Cardiac septum (tissue), 1 donor: ENCODE data around the gene SIRT1. TPM values are rescaled to one million over a fixed set of nuclear protein-coding genes. Genes with fewer than 3 reads are reported as not detected.
"Not testable (repeated sequence)": the region's sequence is repeated elsewhere in the genome, so short reads cannot be mapped to it uniquely, and the experiment has no call there.

ENCODE experiments used
- DNase-seq: peaks from one replicate; pipeline ENCODE4 v3.0.0-alpha.2; 2020; ENCODE audit warnings: low spot score
- intact Hi-C: fragments of 100-400 bp; cut with DNase I; formaldehyde crosslinking; loops from one replicate; pipeline ENCODE4 v1.14.0; 2022
- long read RNA-seq: library from polyadenylated mRNA; unstranded; transcript quantifications from one replicate; pipeline ENCODE4 v2.0.0, GENCODE V29; 2021
- total RNA-seq: library from RNA; stranded (reverse); fragmentation: NEBNext Ultra II Directional; extraction: Animal tissue kit (Norgen Biotek cat#: 25700); gene quantifications from one replicate; pipeline ENCODE4 v1.2.1, GENCODE V29; 2021
- donor health status: DM: no; HTN: no; CAD: no.

The SIRT1 gene
- 16.1 TPM for total RNA-seq
- long read RNA-seq, full-length matches to known transcripts, result 20 of 23 reads
- long read RNA-seq, partial matches to known transcripts, result 2 of 23 reads
- long read RNA-seq, other reads (novel, unspliced or antisense), result 1 of 23 reads

GRCh38 chr10:67884313-67884841 is at the start of gene SIRT1:
Gene SIRT1, plus strand, starts transcription at chr10:67884656. Its CDS starts 66 bp downstream, at chr10:67884722.
- intact Hi-C loops, result loop anchor here (1.0 to 10.0 kb wide), 2 partner anchors 190 to 440 kb away; no protein-coding TSS in a partner anchor
- DNase-seq, result peak; percentile 97

- intact Hi-C loops, DNase-seq: not testable (repeated sequence)
These were observed 48.7 kb upstream of the SIRT1 start for GRCh38 chr10:67835541-67836394.

DNA sequence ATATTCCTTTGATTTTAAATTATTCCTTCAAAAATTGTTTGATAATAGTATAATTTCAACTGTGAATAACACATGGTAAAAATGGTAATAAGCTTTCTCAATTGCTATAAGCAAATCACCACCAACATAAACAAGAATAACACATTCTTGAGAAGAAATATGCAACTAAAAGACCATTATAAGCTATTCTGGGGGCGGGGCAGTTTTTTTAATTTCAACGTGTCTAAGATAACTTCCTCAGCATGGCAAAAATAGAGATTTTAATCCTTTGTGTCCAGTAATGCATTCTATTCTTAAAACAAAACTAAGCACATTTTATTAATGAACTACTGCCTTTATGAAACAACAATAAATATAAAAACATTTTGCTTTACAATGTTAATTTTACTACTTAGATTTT is 48.0 kb upstream of the SIRT1 start:
- DNase-seq, result no peak
- intact Hi-C loops, result no loop called here

GRCh38 chr10:67836972-67837371 is 47.5 kb upstream of the SIRT1 start:
- intact Hi-C loops, result no loop called here
- DNase-seq, result no peak

DNA sequence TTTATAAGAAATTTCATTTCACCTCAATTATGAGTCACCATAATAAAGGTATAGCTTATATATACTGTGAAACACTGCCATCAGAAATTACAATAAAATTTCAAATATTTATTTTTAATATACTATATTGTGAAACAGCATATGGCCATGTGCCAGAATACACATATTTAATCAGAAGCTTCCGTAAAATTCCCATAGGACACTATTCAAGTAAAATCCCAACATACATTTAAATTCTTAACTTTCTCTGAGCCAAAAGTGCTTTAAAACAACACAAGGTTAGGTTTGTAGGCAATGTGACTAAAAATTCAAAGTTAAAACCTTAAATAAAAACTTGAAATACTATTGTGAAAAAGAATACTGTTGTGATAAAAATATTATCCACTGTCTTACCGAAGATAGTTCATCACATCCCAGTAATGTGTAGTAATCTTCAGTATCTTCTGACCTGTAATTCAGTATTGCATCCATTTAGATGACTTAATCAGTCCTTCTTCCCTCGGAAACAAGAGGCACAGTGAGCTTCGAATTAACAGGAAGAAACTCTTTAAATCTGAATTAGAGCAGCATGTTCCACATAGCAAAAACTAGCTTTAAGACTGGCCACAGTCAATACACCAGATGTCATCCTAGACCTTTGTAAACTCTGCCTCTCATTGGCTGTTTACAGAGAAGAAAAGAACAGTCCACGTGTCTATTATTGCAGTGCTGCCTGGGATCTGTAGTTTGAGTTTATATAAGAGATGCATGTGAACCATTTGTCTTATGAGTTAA is 46.7 kb upstream of the SIRT1 start, which contains the start of gene DNAJC12:
Gene DNAJC12 (minus strand): TSS at position 648 of the 774 bp plus-strand sequence. CDS start 177 bp downstream, at position 471.
- intact Hi-C loops, result no loop called here
- DNase-seq, result no peak

GRCh38 chr10:67839511-67839910 is 44.9 kb upstream of the SIRT1 start:
- DNase-seq, intact Hi-C loops: not testable (repeated sequence)

DNA sequence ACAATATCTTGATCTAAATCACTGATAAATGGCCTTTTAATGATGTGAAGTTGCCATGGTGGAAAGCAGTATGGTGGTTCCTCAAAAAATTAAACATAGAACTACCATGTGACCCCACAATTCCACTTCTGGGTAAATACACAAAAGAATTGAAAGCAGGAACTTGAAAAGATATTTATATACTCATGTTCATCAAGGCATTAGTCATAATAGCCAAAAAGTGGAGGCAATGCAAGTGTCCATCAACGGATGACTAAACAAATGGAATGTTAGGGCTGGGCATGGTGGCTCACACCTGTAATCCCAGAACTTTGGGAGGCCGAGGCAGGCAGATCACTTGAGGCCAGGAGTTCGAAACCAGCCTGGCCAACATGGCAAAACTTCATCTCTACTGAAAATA is 44.5 kb upstream of the SIRT1 start:
- intact Hi-C loops, result no loop called here
- no peak for DNase-seq

- intact Hi-C loops, result no loop called here
- no peak for DNase-seq
These were observed 42.7 kb upstream of the SIRT1 start for GRCh38 chr10:67841737-67842136.

GRCh38 chr10:67843284-67843683 is 41.2 kb upstream of the SIRT1 start:
- intact Hi-C loops, result no loop called here
- DNase-seq, result no peak

DNA sequence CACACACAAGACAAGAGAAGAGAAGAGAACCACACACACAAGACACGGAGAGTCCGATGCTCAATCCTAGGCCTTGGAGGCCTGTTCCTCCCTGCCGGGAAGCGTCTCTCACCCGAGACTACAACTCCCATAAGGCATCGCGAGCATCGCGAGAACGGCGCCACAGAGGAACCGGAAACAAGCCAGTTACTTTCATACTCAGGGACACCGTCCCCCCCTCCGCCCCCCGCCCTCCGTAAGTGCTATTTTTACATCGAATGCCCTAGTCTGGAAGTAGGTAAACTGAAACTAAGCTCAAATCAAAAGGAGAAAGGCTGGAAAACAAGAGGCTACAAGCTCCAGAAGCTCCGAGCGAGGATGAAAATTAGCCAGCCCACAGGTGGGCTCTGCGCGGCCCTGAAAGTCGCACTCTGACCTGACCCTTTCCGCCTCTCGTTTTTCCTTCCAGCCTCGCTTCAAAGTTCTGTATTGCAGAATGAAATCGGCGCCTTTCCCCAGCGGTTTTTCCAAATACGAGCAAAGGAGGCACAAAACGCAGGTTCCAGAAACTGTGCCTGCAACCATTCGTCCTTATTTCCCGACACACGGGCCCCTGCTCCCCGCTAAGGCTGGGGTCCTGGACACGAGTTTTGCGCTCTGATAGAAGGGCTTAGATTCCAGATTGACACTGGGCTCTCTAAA is 35.0 kb upstream of the SIRT1 start:
- intact Hi-C loops, result no loop called here

DNA sequence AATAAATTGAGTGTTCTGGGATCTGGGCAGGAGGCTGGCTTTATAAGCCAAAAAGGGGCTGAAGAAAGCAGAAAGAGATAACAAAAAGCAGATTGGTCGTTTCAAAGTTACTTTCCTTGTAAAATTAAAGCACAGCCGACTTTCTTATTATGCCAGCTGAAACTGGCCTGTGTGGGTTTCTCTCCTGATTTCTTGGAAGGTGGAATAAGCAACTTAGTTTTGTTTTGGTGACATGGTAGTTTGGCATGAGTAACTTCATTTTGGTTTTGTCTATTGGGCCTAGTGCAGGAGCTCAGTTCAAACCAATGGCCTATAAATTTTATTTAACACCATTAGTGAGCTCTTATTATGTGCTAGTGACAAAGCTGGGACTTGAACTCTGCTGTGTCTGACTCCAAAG is 33.3 kb upstream of the SIRT1 start:
- intact Hi-C loops, result no loop called here
- DNase-seq, result no peak

More for the DNA sequence above, 35.0 kb upstream of the SIRT1 start:
- peak; percentile 99 for DNase-seq

GRCh38 chr10:67852761-67853160 is 31.7 kb upstream of the SIRT1 start:
- intact Hi-C loops, result no loop called here
- no peak for DNase-seq

DNA sequence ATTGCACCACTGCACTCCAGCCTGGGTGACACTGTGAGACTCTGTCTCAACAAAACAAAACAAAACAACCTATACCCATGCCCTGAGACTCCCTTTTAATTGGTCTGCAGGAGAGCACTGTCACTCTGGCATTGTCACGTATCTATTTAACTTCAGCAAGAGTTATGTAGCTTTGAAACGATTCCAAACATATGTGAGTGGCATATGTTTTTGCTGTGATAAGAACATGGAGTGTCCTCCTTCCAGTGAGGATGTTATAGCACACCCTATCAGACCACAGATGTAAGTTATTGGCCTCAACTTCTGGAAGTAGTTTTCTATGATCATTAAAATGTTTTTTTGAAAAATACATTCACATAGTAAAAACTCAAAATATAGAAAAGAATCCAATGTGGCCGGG is 30.9 kb upstream of the SIRT1 start:
- intact Hi-C loops, result no loop called here
- DNase-seq, result no peak

GRCh38 chr10:67858971-67859370 is 25.5 kb upstream of the SIRT1 start:
- intact Hi-C loops, result loop anchor here (5.0 kb wide), 1 partner anchor 298 kb away; no protein-coding TSS in a partner anchor
- no peak for DNase-seq

GRCh38 chr10:67861750-67862432 is 22.6 kb upstream of the SIRT1 start:
- no peak for DNase-seq
- intact Hi-C loops, result no loop called here

- no peak for DNase-seq
- intact Hi-C loops, result no loop called here
These were observed 21.4 kb upstream of the SIRT1 start for GRCh38 chr10:67863094-67863493.

GRCh38 chr10:67864607-67865371 is 19.7 kb upstream of the SIRT1 start:
- DNase-seq, result no peak
- intact Hi-C loops, result no loop called here

- DNase-seq, result no peak
- intact Hi-C loops, result no loop called here
These were observed 16.3 kb upstream of the SIRT1 start for GRCh38 chr10:67868132-67868531.
